ENCODE data around the gene KRTDAP.
A peak's percentile ranks its signal among the peaks of the same experiment; 100 is the strongest.

KRTDAP gene

GRCh38 chr19:35449359-35450043 lies 40.8 kb downstream of the KRTDAP start:
- peak; percentile 94 for DNase-seq

DNA sequence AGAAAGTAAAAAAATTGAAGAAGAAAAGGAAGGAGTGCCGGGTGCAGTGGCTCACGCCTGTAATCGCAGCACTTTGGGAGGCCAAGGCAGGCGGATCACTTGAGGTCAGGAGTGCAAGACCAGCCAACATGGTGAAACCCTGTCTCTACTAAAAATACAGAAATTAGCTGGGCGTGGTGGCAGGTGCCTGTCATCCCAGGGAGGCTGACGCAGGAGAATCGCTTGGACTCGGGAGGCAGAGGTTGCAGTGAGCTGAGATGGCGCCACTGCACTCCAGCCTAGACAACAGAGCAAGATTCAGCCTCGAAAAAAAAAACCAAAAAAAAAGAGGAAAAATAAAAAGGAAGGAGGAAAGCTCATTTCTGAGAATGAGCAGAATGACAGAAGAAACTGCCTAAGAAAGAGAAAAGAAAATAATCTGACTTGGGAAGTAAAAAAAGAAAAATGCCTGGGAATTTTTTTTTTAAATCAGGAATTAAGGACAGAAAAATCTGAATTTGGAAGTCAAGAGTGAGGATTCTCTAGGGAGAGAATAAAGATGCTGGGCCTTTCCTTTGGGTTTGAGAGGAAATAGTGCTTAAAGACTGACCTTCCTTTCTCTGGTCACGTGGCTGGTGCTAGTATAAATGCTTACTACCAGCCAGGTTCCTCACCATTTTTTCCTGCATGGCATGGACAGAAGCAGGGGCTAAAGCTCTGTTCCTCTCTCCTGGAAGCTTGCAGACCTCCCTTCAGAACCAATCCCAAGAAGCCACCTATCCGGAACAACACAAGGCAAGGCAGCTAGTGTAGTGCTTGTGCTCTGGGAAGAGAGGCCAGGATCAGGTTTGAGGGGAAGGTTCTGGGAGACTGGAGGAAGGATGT lies 42.4 kb downstream of the KRTDAP start, which contains the start of gene FFAR2:
Gene FFAR2 (plus strand): TSS at position 652 of the 864 bp plus-strand sequence. CDS start 1,458 bp downstream, outside the sequence.
- peak; percentile 67 for DNase-seq

GRCh38 chr19:35445826-35446593 lies 44.3 kb downstream of the KRTDAP start:
- peak; percentile 89 for DNase-seq

GRCh38 chr19:35444735-35445134 lies 45.5 kb downstream of the KRTDAP start:
- DNase-seq, result peak; percentile 31

DNA sequence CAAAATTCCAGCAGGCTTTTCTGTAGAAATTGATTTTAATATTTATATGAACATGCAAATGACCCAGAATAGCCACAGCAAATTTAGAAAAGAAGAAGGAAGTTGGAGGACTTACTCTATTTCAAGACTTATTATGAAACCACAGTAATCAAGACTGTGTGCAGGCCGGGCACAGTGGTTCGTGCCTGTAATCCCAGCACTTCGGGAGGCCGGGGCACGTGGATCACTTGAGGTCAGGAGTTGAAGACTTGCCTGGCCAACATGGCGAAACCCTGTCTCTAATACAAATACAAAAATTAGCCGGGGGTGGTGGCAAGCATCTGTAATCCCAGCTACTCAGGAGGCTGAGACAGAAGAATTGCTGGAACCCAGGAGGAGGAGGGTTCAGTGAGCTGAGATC lies 48.2 kb downstream of the KRTDAP start:
- DNase-seq, result peak; percentile 94

DNA sequence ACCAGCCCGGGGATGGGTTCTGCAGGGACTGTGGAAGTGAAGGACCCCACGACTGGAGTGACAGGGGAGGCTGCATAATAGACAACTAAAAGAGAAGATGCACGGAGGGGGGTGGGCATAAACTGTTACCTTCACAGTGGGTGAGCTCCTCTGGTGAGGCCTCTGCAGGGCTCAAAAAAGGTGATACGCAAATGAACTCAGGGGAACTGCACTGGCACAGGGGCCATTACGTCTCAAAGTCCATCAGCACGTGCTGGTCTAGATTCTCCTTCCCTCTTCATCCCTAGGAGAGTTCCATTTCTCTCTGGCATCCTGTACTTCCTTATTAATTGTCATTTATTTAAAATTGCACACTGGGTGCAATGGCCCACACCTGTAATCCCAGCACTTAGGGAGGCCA lies 50.3 kb downstream of the KRTDAP start:
- no peak for DNase-seq

GRCh38 chr19:35438527-35438926 lies 51.7 kb downstream of the KRTDAP start:
- no peak for DNase-seq

DNA sequence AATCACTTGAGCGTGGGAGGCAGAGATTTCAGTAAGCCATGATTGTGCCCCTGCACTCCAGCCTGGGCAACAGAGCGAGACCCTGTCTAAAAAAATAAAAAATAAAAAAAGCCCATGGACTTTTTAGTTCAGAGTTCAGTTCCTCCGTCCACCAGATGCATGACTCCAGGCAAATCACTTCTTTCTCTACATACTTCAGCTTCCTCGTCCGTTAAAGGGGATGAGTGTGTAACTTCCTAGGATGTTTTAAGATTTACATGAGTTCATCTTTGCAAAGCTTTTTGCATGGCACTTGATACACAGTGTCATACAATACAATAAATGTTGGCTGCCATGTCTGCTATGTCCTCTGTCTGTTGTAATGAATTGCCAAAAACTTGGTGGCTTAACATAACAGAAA lies 52.2 kb downstream of the KRTDAP start:
- DNase-seq, result peak; percentile 49

- no peak for DNase-seq
Measured at GRCh38 chr19:35437406-35437951, 52.8 kb downstream of the KRTDAP start.
